Type B pancreatic cell (in vitro differentiated cells): Measurements from ENCODE around the gene MEGF11. TPM values are rescaled to one million over a fixed set of nuclear protein-coding genes. Genes with fewer than 3 reads are reported as not detected.

Experiments
- DNase-seq: peaks from one replicate; pipeline ENCODE4 v3.0.0; 2021; ENCODE audit warnings: mixed read lengths; ENCODE audit not compliant: unreplicated experiment; ENCODE audit errors: extremely low spot score
- H3K27ac Mint-ChIP-seq: 2 replicates; pipeline ENCODE4 v1.8.0; 2021; ENCODE audit warnings: mild to moderate bottlenecking, mixed read lengths
- H3K27me3 Mint-ChIP-seq: 2 replicates; pipeline ENCODE4 v1.8.0; 2021; ENCODE audit warnings: mixed read lengths
- H3K36me3 Mint-ChIP-seq: 2 replicates; pipeline ENCODE4 v1.8.0; 2021; ENCODE audit warnings: mixed read lengths
- H3K4me1 Mint-ChIP-seq: one replicate; pipeline ENCODE4 v1.8.0; 2021; ENCODE audit warnings: mixed read lengths; ENCODE audit not compliant: unreplicated experiment
- H3K4me3 Mint-ChIP-seq: 2 replicates; pipeline ENCODE4 v1.8.0; 2021; ENCODE audit warnings: mild to moderate bottlenecking, mixed read lengths
- H3K9me3 Mint-ChIP-seq: 2 replicates; pipeline ENCODE4 v1.8.0; 2021; ENCODE audit warnings: mixed read lengths
- CTCF ChIP-seq: fragments of 200-600 bp; sonication (generic); conservative IDR thresholded peaks from 2 replicates; pipeline ENCODE4 v1.5.0; 2021; ENCODE audit warnings: antibody characterized with exemption, mild to moderate bottlenecking
- total RNA-seq: library from RNA; stranded (reverse); gene quantifications from 2 replicates; pipeline ENCODE4 v1.2.1, GENCODE V29; 2021; ENCODE audit warnings: low replicate concordance

Gene MEGF11
- total RNA-seq, 1 donor from 2014 or later, result 3.3 TPM

GRCh38 chr15:65947041-65947440 is 306.5 kb downstream of the MEGF11 start:
- Mint-ChIP-seq H3K27me3 (peaks cover 13% of the 10 kb centered on the region), H3K9me3 (no peaks in the 10 kb centered on the region), H3K36me3 (no peaks in the 10 kb centered on the region), H3K4me3 (no peak overlapping the region), H3K4me1 (no peaks in the 10 kb centered on the region), H3K27ac (no peak overlapping the region)
- no peak for TF ChIP-seq CTCF
- no peak for DNase-seq

GRCh38 chr15:65945616-65946015 is 307.9 kb downstream of the MEGF11 start:
- TF ChIP-seq CTCF, result no peak
- no peaks in the 10 kb centered on the region for H3K4me1 Mint-ChIP-seq
- peaks cover 13% of the 10 kb centered on the region for H3K27me3 Mint-ChIP-seq
- no peaks in the 10 kb centered on the region for H3K36me3 Mint-ChIP-seq
- no peak overlapping the region for H3K4me3 Mint-ChIP-seq
- no peaks in the 10 kb centered on the region for H3K9me3 Mint-ChIP-seq
- DNase-seq, result no peak
- H3K27ac Mint-ChIP-seq, result no peak overlapping the region

GRCh38 chr15:65944404-65944803 is 309.1 kb downstream of the MEGF11 start:
- Mint-ChIP-seq H3K27ac (no peak overlapping the region), H3K9me3 (no peaks in the 10 kb centered on the region), H3K4me1 (no peaks in the 10 kb centered on the region), H3K4me3 (no peak overlapping the region), H3K36me3 (no peaks in the 10 kb centered on the region), H3K27me3 (peaks cover 13% of the 10 kb centered on the region)
- TF ChIP-seq CTCF, result no peak
- DNase-seq, result no peak

- no peaks in the 10 kb centered on the region for H3K36me3 Mint-ChIP-seq
- H3K4me3 Mint-ChIP-seq, result no peak overlapping the region
- no peaks in the 10 kb centered on the region for H3K9me3 Mint-ChIP-seq
- TF ChIP-seq CTCF, result no peak
- DNase-seq, result no peak
- H3K27me3 Mint-ChIP-seq, result peaks cover 10% of the 10 kb centered on the region
- no peaks in the 10 kb centered on the region for H3K4me1 Mint-ChIP-seq
- no peak overlapping the region for H3K27ac Mint-ChIP-seq
Measured at GRCh38 chr15:65942436-65942835, 311.1 kb downstream of the MEGF11 start.

GRCh38 chr15:65940618-65940909 is 313.0 kb downstream of the MEGF11 start:
- H3K27ac Mint-ChIP-seq, result no peak overlapping the region
- no peak overlapping the region for H3K4me3 Mint-ChIP-seq
- DNase-seq, result no peak
- no peak for TF ChIP-seq CTCF
- no peaks in the 10 kb centered on the region for H3K4me1 Mint-ChIP-seq
- no peaks in the 10 kb centered on the region for H3K36me3 Mint-ChIP-seq
- peaks cover 6% of the 10 kb centered on the region for H3K27me3 Mint-ChIP-seq
- H3K9me3 Mint-ChIP-seq, result no peaks in the 10 kb centered on the region

GRCh38 chr15:65939901-65940617 is 313.5 kb downstream of the MEGF11 start:
- H3K27ac Mint-ChIP-seq, result no peak overlapping the region
- DNase-seq, result no peak
- peaks cover 6% of the 10 kb centered on the region for H3K27me3 Mint-ChIP-seq

More at GRCh38 chr15:65939901-65940617, 313.5 kb downstream of the MEGF11 start:
- H3K36me3 Mint-ChIP-seq, result no peaks in the 10 kb centered on the region
- H3K4me3 Mint-ChIP-seq, result no peak overlapping the region
- H3K9me3 Mint-ChIP-seq, result no peaks in the 10 kb centered on the region
- H3K4me1 Mint-ChIP-seq, result no peaks in the 10 kb centered on the region
- TF ChIP-seq CTCF, result no peak
